ENCODE data around the gene LRRK1. TPM values are rescaled to one million over a fixed set of nuclear protein-coding genes. Genes with fewer than 3 reads are reported as not detected.

The LRRK1 gene
- total and polyA plus RNA-seq, 12 donors, result 1.5 to 8.1 (median 2.0) TPM

- WGBS, 2 donors, result 89 to 93% methylated on average over 9 of the region's 9 CpGs
- intact Hi-C loops (cut with DNase I), result loop anchor here in 2 of 10 donors (5.0 to 10.0 kb wide), 2 partner anchors 37 to 165 kb away; no protein-coding TSS in a partner anchor
- H3K27me3 ChIP-seq, result no peaks in the 10 kb centered on the region
- no peak for TF ChIP-seq CTCF (IDR thresholded peaks at IDR 0.05)
- H3K27ac ChIP-seq, result no peak overlapping the region
- H3K36me3 ChIP-seq, result peaks cover 0 to 84% (median 0%) of the 10 kb centered on the region in 9 donors
- DNase-seq (peak in 1 of 2 donors; percentile 2), ATAC-seq (no peak)
- peaks cover 0 to 18% (median 11%) of the 10 kb centered on the region in 9 donors for H3K4me1 ChIP-seq
- H3K9me3 ChIP-seq, result peaks cover 0 to 17% (median 9%) of the 10 kb centered on the region in 11 donors
- no peak overlapping the region for H3K4me3 ChIP-seq
Measured at GRCh38 chr15:101029971-101030661, 111.0 kb downstream of the LRRK1 start.

DNA sequence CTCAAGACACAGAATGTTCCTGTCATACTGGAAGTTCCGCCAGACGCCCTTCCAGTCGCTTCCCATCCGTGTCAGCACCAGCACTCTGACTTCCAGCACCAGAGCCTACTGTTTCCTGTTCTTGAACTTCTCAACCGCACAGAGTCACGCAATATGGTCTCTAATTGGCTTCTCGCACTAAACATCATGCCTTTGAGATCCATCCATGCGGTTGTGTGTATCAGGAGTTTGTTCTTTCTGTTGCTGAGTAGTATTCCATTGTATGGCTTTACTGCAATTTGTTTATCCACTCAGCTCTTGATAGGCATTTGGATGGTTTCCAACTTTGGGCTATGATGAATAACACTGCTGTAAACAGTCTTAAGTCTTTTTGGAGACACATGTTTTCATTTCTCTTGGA is 112.1 kb downstream of the LRRK1 start:
- Histone ChIP-seq H3K4me3 (no peak overlapping the region), H3K27me3 (no peaks in the 10 kb centered on the region), H3K4me1 (peaks cover 0 to 17% (median 11%) of the 10 kb centered on the region in 9 donors), H3K27ac (no peak overlapping the region), H3K9me3 (peaks cover 0 to 28% (median 12%) of the 10 kb centered on the region in 11 donors), H3K36me3 (peaks cover 0 to 74% (median 0%) of the 10 kb centered on the region in 9 donors)
- ATAC-seq (no peak), DNase-seq (peak in 1 of 2 donors; percentile 2)
- WGBS, 2 donors, result 91% methylated on average over 8 of the region's 8 CpGs
- intact Hi-C loops (cut with DNase I), result no loop called here
- TF ChIP-seq CTCF (IDR thresholded peaks at IDR 0.05), result no peak

DNA sequence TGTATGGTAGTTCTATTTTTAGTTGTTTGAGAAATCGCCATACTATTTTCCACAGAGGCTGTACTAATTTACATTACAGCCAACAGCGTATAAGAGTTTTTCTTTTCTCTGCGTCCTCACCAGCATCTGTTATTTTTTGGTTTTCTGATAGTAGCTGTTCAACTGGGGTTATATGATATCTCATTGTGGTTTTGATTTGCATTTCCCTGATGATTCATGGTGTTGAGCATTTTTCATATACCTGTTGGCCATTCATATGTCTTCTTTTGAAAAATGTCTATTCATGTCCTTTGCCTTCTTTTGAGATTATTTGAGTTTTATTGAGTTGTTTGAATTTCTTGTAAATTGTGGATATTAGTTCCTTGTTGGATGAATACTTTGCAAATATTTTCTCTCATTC is 114.6 kb downstream of the LRRK1 start:
- WGBS, 2 donors, result 93 to 95% methylated on average over 3 of the region's 3 CpGs
- H3K9me3 ChIP-seq, result peaks cover 0 to 35% (median 14%) of the 10 kb centered on the region in 11 donors
- intact Hi-C loops (cut with DNase I), result no loop called here
- no peak overlapping the region for H3K4me3 ChIP-seq
- DNase-seq, result no peak
- ATAC-seq, result no peak
- TF ChIP-seq CTCF (IDR thresholded peaks at IDR 0.05), result no peak
- H3K4me1 ChIP-seq, result peaks cover 0 to 9% (median 0%) of the 10 kb centered on the region in 9 donors
- H3K27me3 ChIP-seq, result peaks cover 0 to 7% (median 0%) of the 10 kb centered on the region in 7 donors
- peaks cover 0 to 60% (median 0%) of the 10 kb centered on the region in 9 donors for H3K36me3 ChIP-seq
- H3K27ac ChIP-seq, result no peak overlapping the region

DNA sequence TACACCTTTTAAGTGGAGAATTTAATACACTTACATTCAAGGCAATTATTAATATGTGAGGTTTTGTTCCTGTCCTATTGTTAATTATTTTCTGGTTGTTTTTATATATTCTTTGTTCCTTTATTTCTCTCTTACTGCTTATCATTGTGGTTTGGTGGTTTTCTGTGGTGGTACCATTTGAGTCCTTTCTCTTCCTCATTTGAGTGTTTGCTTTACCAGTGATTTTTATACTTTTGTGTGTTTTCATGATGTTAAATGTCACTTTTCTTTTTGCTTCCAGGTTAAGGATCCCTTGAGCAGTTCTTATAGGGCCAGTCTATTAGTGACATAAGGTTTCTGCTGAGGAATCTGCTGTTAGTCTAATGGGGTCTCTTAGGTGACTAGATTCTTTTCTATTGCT is 116.5 kb downstream of the LRRK1 start:
- TF ChIP-seq CTCF (IDR thresholded peaks at IDR 0.05), result no peak
- Histone ChIP-seq H3K4me1 (peaks cover 0 to 9% (median 0%) of the 10 kb centered on the region in 9 donors), H3K27me3 (peaks cover 0 to 7% (median 0%) of the 10 kb centered on the region in 7 donors), H3K27ac (no peak overlapping the region), H3K9me3 (peaks cover 0 to 38% (median 14%) of the 10 kb centered on the region in 11 donors), H3K4me3 (no peak overlapping the region), H3K36me3 (peaks cover 0 to 42% (median 0%) of the 10 kb centered on the region in 9 donors)
- ATAC-seq, result no peak
- intact Hi-C loops (cut with DNase I), result no loop called here
- no peak for DNase-seq

Measured in heart right ventricle (tissue), 16 donors.